Activated CD4-positive, CD25-positive, alpha-beta regulatory T cell (primary cell): ENCODE results near the gene FAM81A.
"Not testable (repeated sequence)": the region's sequence is repeated elsewhere in the genome, so short reads cannot be mapped to it uniquely, and the experiment has no call there.

Experiments used
- DNase-seq, 4 experiments: peaks; one replicate each; lab custom pipeline; 2025; lab: John Stamatoyannopoulos, UW

The FAM81A gene

DNA sequence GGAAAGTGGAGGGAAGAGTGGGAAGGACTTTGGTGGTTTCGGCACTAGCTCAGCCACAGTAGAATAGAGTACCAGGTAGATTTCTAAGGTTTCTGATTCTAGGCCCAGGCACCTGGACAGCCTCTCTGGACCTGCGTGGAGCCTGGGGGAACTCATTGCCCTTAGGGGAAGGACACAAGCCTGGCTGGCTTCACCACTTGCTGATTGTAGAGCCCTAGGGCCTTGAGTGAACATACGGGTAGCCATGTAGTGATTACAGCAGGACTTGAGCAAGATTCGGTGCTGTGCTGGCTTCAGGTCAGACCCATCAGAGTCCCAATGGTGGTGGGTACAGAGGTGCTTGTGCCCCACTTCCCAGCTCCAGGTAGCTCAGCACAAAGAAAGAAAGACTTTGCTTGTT is 47.0 kb downstream of the FAM81A start:
- DNase-seq = no peak

GRCh38 chr15:59489485-59489884 is 51.5 kb downstream of the FAM81A start:
- DNase-seq = not testable (repeated sequence)

GRCh38 chr15:59491062-59491461 is 53.1 kb downstream of the FAM81A start:
- no peak for DNase-seq

- DNase-seq = peak in 3 of 4 experiments; percentile 5 to 11 (median 6)
Observed at GRCh38 chr15:59492389-59493377, 54.7 kb downstream of the FAM81A start.

DNA sequence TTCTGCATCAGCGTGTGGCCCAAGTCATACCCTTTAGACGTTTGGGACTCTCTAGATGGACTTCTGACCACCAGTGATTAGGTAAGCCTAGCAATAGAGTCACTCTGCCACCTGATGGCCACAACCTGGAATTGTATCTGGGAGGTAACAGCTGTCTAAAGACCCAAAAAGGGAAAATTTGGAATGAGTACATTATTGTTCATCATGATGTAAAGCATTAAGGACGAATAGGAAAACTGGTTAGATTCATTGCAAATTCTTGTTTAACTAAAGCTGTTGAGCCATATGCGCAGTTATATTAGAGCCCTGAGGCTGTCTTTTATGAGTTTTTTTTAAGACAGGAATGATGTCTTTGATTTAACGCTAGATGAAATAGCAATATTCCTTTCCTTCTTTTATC is 63.6 kb downstream of the FAM81A start:
- no peak for DNase-seq

DNA sequence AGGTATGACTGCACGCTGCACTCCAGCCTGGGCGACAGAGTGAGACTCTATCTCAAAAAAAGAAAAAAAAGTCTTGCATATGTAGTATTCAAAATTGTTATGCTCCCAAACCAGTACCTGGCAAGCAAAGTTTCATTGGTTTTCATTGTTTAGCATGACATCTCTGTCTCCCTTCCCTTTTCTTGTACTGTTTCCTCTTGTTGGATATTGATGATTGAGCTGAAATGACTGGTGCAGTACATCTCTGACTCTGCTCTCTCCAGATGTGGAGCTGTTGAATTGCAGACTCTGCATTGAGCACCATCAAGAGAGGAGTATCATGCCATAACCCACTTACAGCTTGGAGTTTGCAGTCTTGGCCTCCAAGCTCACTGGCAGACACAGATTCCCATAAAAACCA is 77.2 kb downstream of the FAM81A start:
- no peak for DNase-seq

- DNase-seq = no peak
Observed at GRCh38 chr15:59516655-59517461, 78.9 kb downstream of the FAM81A start.

GRCh38 chr15:59519329-59519728 is 81.3 kb downstream of the FAM81A start:
- DNase-seq = no peak

DNA sequence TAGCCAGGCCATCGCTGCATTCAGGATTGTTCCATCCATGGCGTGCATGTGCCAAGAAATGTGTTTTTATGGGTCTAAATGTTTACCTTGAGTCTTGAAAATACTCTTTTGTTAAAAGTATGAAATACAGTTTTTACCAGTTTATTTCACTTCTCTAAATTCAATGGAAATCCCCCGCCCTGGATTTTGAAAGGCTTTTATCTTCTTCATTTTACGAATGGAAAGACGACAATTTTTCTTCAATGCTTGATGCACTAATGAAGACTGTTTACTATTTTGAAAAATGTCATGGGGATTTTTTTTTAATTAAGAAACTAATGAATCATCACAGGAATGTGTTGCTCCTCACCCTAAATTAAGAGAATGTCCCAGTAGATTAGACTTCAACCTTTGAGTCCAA is 83.5 kb downstream of the FAM81A start:
- no peak for DNase-seq

GRCh38 chr15:59522988-59523461 is 85.0 kb downstream of the FAM81A start:
- DNase-seq = no peak

DNA sequence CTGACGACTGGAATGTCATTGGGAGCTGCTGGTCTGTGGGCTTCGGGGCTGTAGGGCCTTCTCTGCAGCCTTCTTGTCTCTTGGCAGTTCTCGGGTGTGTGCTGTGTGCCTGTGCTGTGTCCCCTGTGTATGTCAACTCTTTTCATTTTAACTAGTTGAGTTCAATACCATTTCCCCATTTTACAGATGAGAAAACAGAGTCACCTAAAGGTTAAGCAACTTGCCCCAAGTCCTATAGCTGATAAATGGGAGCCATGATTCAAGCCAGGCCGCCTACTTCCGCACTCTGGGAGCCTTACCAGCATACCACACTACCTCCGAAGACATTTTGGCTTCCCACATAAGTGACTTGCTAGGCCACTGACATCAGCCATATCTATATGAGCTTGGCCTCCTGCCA is 85.7 kb downstream of the FAM81A start:
- DNase-seq = no peak

GRCh38 chr15:59524331-59524731 is 86.3 kb downstream of the FAM81A start:
- no peak for DNase-seq

- DNase-seq = not testable (repeated sequence)
Observed at GRCh38 chr15:59526466-59526865, 88.5 kb downstream of the FAM81A start.

- no peak for DNase-seq
Observed at GRCh38 chr15:59528429-59528828, 90.4 kb downstream of the FAM81A start.

- DNase-seq = peak; percentile 36 to 51 (median 43)
Observed at GRCh38 chr15:59528961-59529402, 91.0 kb downstream of the FAM81A start.

- no peak for DNase-seq
Observed at GRCh38 chr15:59531066-59531675, 93.2 kb downstream of the FAM81A start.

- no peak for DNase-seq
Observed at GRCh38 chr15:59532770-59533379, 94.9 kb downstream of the FAM81A start.

DNA sequence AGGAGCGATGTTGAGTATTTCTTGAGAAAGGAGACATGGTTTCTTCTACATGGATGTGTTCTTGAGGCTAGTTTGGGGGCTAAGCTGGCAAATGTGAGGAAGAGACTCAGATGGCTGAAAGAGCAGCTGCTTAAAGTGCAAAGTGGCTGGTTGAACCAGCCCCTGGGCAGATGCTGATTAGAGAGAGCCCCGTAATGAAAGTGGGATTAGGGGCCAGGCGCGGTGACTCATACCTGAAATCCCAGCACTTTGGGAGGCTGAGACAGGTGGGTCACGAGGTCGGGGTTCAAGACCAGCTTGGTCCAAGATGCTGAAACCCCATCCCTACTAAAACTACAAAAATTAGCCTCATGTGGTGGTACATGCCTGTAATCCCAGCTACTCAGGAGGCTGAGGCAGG is 98.6 kb downstream of the FAM81A start:
- no peak for DNase-seq

DNA sequence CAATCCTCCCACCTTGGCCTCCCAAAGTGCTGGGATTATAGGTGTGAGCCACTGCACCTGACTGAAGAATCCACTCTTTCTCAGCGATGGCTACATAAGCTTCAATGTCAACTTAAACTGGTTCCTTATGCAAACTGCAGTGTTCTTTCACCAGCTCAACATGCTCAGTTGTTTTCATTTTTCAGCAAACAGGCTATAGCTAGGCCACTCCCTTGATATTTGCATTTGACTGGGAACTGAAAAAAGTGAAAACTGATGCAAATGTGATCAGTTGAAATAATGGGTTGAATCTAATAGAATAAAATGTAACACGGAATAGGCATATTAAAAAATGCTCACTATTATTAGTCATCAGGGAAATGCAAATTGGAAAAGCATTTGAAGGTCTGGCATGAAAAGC is 99.4 kb downstream of the FAM81A start:
- no peak for DNase-seq

DNA sequence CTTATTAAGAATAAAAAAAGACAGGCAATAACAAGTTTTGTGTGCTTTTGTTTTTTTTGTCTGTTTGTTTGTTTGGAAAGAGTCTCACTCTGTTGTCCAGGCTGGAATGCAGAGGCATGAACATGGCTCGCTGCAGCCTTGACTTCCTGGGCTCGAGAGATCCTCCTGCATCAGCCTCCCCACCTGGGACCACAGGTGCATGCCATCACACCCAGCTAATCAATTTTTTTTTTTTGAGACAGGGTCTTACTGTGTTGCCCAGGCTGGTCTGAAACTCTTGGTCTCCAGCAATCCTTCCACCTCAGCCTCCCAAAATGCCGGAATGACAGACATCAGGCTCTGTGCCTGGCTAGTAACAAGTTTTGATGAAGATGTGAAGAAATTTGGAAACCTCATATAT is 100.5 kb downstream of the FAM81A start:
- DNase-seq = no peak

DNA sequence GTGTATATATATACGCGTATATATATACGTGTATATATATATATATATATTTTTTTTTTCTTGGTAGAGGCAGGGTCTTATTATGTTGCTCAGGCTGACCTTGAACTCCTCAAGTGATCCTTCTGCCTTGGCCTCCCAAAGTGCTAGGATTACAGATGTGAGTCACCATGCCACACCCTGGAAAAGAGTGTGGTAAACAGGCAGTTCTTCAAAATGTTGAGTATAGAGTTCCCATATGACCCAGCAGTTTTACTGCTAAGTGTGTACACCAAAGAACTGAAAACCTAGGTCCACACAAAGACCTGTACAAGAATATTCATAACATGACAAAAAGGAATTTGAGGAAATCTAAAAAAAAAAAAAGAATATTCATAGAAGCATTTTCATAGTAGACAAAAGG is 101.8 kb downstream of the FAM81A start:
- DNase-seq = no peak

- no peak for DNase-seq
Observed at GRCh38 chr15:59540654-59541053, 102.7 kb downstream of the FAM81A start.
